ENCODE data around the gene SEMA3B. TPM values are rescaled to one million over a fixed set of nuclear protein-coding genes. Genes with fewer than 3 reads are reported as not detected.
A peak's percentile ranks its signal among the peaks of the same experiment; 100 is the strongest.

The SEMA3B gene
- total RNA-seq, 2 experiments from 2014 or later: 1.9 to 2.0 TPM

- DNase-seq: peak in 1 of 14 experiments; percentile 39
- H3K27me3 Mint-ChIP-seq: no peaks in the 10 kb centered on the region
- CTCF ChIA-PET: interaction anchor here (1.8 to 2.4 kb wide), 2 partner anchors 43 to 47 kb away, joined by 4 to 6 read pairs; no protein-coding TSS in a partner anchor
Measured at GRCh38 chr3:50293079-50293801, 24.3 kb downstream of the SEMA3B start.

DNA sequence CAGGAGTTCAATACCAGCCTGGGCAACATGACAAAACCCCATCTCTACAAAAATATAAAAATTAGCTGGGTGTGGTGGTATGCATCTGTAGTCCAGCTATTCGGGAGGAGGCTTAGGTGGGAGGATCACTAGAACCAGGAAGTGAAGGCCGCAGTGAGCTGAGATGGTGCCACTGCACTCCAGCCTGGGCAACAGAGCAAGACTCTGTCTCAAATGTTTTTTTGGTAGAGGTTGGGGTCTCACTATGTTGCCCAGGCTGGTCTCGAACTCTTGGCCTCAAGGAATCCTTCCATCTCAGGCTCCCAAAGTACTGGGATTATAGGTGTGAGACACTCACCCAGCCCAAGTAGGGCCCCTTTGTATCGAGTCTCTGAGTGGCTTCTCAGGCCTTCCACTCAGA lies 25.1 kb downstream of the SEMA3B start:
- no peak for DNase-seq
- Mint-ChIP-seq H3K36me3 (ENCODE audit: low read depth) (peaks cover 18% of the 10 kb centered on the region), H3K4me1 (ENCODE audit: low read depth) (peaks cover 34% of the 10 kb centered on the region), H3K27me3 (no peaks in the 10 kb centered on the region), H3K27ac (peak overlapping the region; percentile 56), H3K4me3 (no peak overlapping the region), H3K9me3 (no peaks in the 10 kb centered on the region)
- Histone ChIP-seq H3K9me3 (ENCODE audit: control insufficient read depth in 1 of 2, insufficient read depth in 1 of 2, low read length in 2 of 2) (no peaks in the 10 kb centered on the region), H3K4me3 (ENCODE audit: low read length) (no peak overlapping the region), H3K27me3 (ENCODE audit: control insufficient read depth in 1 of 2, insufficient read depth in 2 of 2, low read length in 2 of 2) (no peaks in the 10 kb centered on the region), H3K36me3 (ENCODE audit: insufficient read depth, low read length) (peaks cover 15% of the 10 kb centered on the region), H3K27ac (ENCODE audit: low read depth in 1 of 2, low read length in 2 of 2) (no peak overlapping the region), H3K4me1 (ENCODE audit: insufficient read depth, low read length) (peaks cover 42% of the 10 kb centered on the region)
- CTCF ChIA-PET: no interaction called here
- intact Hi-C loops (cut with DNase I, micrococcal nuclease): loop anchor here in 1 of 2 experiments (5.0 kb wide), 1 partner anchor 352 kb away; the partner anchor contains the start of gene RBM6
- TF ChIP-seq CTCF (IDR thresholded peaks at IDR 0.05): no peak
- POLR2A ChIA-PET: interaction anchor here (3.3 kb wide), 1 partner anchor 43 kb away, joined by 28 read pairs; no protein-coding TSS in a partner anchor
- no peak for ATAC-seq (ENCODE audit: poor library complexity)

More at GRCh38 chr3:50293079-50293801, 24.3 kb downstream of the SEMA3B start:
- H3K4me1 ChIP-seq (ENCODE audit: insufficient read depth, low read length): peaks cover 34% of the 10 kb centered on the region
- H3K4me3 Mint-ChIP-seq: peak overlapping the region; percentile 95
- peaks cover 22% of the 10 kb centered on the region for H3K36me3 Mint-ChIP-seq (ENCODE audit: low read depth)
- peak overlapping the region; percentile 48 to 60 for H3K27ac ChIP-seq (ENCODE audit: low read depth in 1 of 2, low read length in 2 of 2)
- peak overlapping the region; percentile 93 for H3K27ac Mint-ChIP-seq
- H3K27me3 ChIP-seq (ENCODE audit: control insufficient read depth in 1 of 2, insufficient read depth in 2 of 2, low read length in 2 of 2): no peaks in the 10 kb centered on the region
- no peaks in the 10 kb centered on the region for H3K9me3 ChIP-seq (ENCODE audit: control insufficient read depth in 1 of 2, insufficient read depth in 1 of 2, low read length in 2 of 2)
- no peaks in the 10 kb centered on the region for H3K9me3 Mint-ChIP-seq
- POLR2A ChIA-PET: interaction anchor here (0.9 to 3.3 kb wide), 11 partner anchors 24 to 1689 kb away, joined by 3 to 28 read pairs (median 4); partner anchors contain the start of genes CYB561D2, GNAI2, NPRL2 and RASSF1
- peaks cover 26% of the 10 kb centered on the region for H3K4me1 Mint-ChIP-seq (ENCODE audit: low read depth)
- TF ChIP-seq CTCF (IDR thresholded peaks at IDR 0.05): no peak
- ATAC-seq (ENCODE audit: poor library complexity): no peak
- peaks cover 23% of the 10 kb centered on the region for H3K36me3 ChIP-seq (ENCODE audit: insufficient read depth, low read length)
- H3K4me3 ChIP-seq (ENCODE audit: low read length): peak overlapping the region; percentile 95
- intact Hi-C loops (cut with DNase I, micrococcal nuclease): loop anchor here in 1 of 2 experiments (2.0 to 5.0 kb wide), 2 partner anchors 58 to 351 kb away; partner anchors contain the start of genes CYB561D2, NPRL2 and RBM6

GRCh38 chr3:50294492-50295403 lies 25.8 kb downstream of the SEMA3B start:
- Mint-ChIP-seq H3K4me1 (ENCODE audit: low read depth) (peaks cover 41% of the 10 kb centered on the region), H3K9me3 (no peaks in the 10 kb centered on the region), H3K4me3 (no peak overlapping the region), H3K27ac (peak overlapping the region; percentile 56), H3K36me3 (ENCODE audit: low read depth) (peaks cover 17% of the 10 kb centered on the region), H3K27me3 (no peaks in the 10 kb centered on the region)
- H3K4me3 ChIP-seq (ENCODE audit: low read length): no peak overlapping the region
- no peaks in the 10 kb centered on the region for H3K9me3 ChIP-seq (ENCODE audit: control insufficient read depth in 1 of 2, insufficient read depth in 1 of 2, low read length in 2 of 2)
- peaks cover 9% of the 10 kb centered on the region for H3K36me3 ChIP-seq (ENCODE audit: insufficient read depth, low read length)
- CTCF ChIA-PET: no interaction called here
- no peaks in the 10 kb centered on the region for H3K27me3 ChIP-seq (ENCODE audit: control insufficient read depth in 1 of 2, insufficient read depth in 2 of 2, low read length in 2 of 2)
- ATAC-seq (ENCODE audit: poor library complexity) (no peak), DNase-seq (peak in 1 of 14 experiments; percentile 36)
- intact Hi-C loops (cut with DNase I, micrococcal nuclease): loop anchor here (5.0 kb wide), 3 partner anchors 43 to 882 kb away; partner anchors contain the start of genes RBM6 (in 1 of the 2), RHOA (in 1 of the 2) and TCTA (in 1 of the 2)
- H3K4me1 ChIP-seq (ENCODE audit: insufficient read depth, low read length): peaks cover 45% of the 10 kb centered on the region
- no peak overlapping the region for H3K27ac ChIP-seq (ENCODE audit: low read depth in 1 of 2, low read length in 2 of 2)
- TF ChIP-seq CTCF (IDR thresholded peaks at IDR 0.05): no peak
- POLR2A ChIA-PET: interaction anchor here (0.6 kb wide), 1 partner anchor 1013 kb away, joined by 3 read pairs; no protein-coding TSS in a partner anchor
